ENCODE data around the gene CUL7. TPM values are rescaled to one million over a fixed set of nuclear protein-coding genes. Genes with fewer than 3 reads are reported as not detected.

Gene CUL7
- total and polyA plus RNA-seq, 10 of the 15 experiments (the other 5 are each of a cell fraction or from before 2014, with no cell fraction given), result 0.66 to 18.4 (median 10.9) TPM

DNA sequence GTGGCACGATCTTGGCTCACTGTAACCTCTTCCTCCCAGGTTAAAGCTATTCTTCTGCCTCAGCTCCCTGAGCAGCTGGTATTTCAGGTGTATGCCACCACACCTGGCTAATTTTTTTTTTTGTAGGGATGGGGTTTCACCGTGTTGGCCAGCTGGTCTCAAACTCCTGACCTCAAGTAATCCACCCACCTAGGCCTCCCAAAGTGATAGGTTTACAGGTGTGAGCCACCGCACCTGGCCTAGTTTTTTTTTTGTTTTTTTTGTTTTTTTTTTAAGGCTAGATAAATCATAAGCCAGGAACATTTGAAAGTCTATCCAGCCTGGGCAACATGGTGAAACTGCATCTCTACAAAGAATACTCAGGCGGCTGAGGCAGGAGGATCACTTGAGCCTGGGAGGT is 21.3 kb downstream of the CUL7 start:
- H3K9ac ChIP-seq (ENCODE audit: control insufficient read depth, insufficient read depth, low read length), result no peak overlapping the region
- no peaks in the 10 kb centered on the region for H3K79me2 ChIP-seq (ENCODE audit: control insufficient read depth, insufficient read depth, low read length)
- DNase-seq (ENCODE audit: low read depth, low spot score), result no peak
- in situ Hi-C loops (cut with MboI) (no loop called here), intact Hi-C loops (cut with micrococcal nuclease; ENCODE audit: unreplicated experiment) (no loop called here)
- no peak overlapping the region for H3K4me2 ChIP-seq (ENCODE audit: control insufficient read depth, insufficient read depth)
- no peak overlapping the region for H2AFZ ChIP-seq (ENCODE audit: control insufficient read depth, low read depth, low read length)
- no peaks in the 10 kb centered on the region for H3K9me3 ChIP-seq (replicated peaks; ENCODE audit: control insufficient read depth, insufficient read depth, low read length)
- TF ChIP-seq ATF3 (IDR thresholded peaks at IDR 0.05; ENCODE audit: borderline replicate concordance, extremely low read depth, low read depth, low read length), result no peak
- no peak for TF ChIP-seq TBL1XR1 (IDR thresholded peaks at IDR 0.05; ENCODE audit: low read depth, low read length)
- TF ChIP-seq USF2 (IDR thresholded peaks at IDR 0.05; ENCODE audit: borderline replicate concordance, low read depth, low read length), result no peak
- TF ChIP-seq RB1 (IDR thresholded peaks at IDR 0.05; ENCODE audit: borderline replicate concordance), result no peak
- no peak for TF ChIP-seq SRF (IDR thresholded peaks at IDR 0.05; ENCODE audit: low read depth in 2 of 2, low read length in 2 of 2)
- TF ChIP-seq RAD51 (IDR thresholded peaks at IDR 0.05), result no peak
- TF ChIP-seq, protein P1, sequence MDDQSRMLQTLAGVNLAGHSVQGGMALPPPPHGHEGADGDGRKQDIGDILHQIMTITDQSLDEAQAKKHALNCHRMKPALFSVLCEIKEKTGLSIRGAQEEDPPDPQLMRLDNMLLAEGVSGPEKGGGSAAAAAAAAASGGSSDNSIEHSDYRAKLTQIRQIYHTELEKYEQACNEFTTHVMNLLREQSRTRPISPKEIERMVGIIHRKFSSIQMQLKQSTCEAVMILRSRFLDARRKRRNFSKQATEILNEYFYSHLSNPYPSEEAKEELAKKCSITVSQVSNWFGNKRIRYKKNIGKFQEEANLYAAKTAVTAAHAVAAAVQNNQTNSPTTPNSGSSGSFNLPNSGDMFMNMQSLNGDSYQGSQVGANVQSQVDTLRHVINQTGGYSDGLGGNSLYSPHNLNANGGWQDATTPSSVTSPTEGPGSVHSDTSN (IDR thresholded peaks at IDR 0.05; ENCODE audit: insufficient replicate concordance, low read depth, low read length), result no peak
- no peak for TF ChIP-seq STAT3 (IDR thresholded peaks at IDR 0.05; ENCODE audit: low read depth, low read length)
- no peak for TF ChIP-seq MTA3 (IDR thresholded peaks at IDR 0.05; ENCODE audit: borderline replicate concordance, low read length)
- no peak for TF ChIP-seq CREB1 (IDR thresholded peaks at IDR 0.05; ENCODE audit: low read depth)
- TF ChIP-seq, protein P2, sequence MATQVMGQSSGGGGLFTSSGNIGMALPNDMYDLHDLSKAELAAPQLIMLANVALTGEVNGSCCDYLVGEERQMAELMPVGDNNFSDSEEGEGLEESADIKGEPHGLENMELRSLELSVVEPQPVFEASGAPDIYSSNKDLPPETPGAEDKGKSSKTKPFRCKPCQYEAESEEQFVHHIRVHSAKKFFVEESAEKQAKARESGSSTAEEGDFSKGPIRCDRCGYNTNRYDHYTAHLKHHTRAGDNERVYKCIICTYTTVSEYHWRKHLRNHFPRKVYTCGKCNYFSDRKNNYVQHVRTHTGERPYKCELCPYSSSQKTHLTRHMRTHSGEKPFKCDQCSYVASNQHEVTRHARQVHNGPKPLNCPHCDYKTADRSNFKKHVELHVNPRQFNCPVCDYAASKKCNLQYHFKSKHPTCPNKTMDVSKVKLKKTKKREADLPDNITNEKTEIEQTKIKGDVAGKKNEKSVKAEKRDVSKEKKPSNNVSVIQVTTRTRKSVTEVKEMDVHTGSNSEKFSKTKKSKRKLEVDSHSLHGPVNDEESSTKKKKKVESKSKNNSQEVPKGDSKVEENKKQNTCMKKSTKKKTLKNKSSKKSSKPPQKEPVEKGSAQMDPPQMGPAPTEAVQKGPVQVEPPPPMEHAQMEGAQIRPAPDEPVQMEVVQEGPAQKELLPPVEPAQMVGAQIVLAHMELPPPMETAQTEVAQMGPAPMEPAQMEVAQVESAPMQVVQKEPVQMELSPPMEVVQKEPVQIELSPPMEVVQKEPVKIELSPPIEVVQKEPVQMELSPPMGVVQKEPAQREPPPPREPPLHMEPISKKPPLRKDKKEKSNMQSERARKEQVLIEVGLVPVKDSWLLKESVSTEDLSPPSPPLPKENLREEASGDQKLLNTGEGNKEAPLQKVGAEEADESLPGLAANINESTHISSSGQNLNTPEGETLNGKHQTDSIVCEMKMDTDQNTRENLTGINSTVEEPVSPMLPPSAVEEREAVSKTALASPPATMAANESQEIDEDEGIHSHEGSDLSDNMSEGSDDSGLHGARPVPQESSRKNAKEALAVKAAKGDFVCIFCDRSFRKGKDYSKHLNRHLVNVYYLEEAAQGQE (IDR thresholded peaks at IDR 0.05; ENCODE audit: low read depth, low read length), result no peak
- no peak for TF ChIP-seq CEBPB (IDR thresholded peaks at IDR 0.05; ENCODE audit: borderline replicate concordance in 1 of 2, low read depth in 2 of 2, low read length in 2 of 2)
- H3K4me3 ChIP-seq, result no peak overlapping the region
- H3K36me3 ChIP-seq (ENCODE audit: control insufficient read depth in 2 of 2, insufficient read depth in 2 of 2, low read length in 1 of 2), result peaks cover 11 to 21% of the 10 kb centered on the region in 2 experiments
- no peak overlapping the region for H3K27ac ChIP-seq (ENCODE audit: control insufficient read depth, insufficient read depth)
- ChIA-PET CTCF (interaction anchor here (0.6 to 1.3 kb wide), 4 partner anchors 24 to 140 kb away, joined by 3 to 4 read pairs (median 3); no protein-coding TSS in a partner anchor), RAD21 (ENCODE audit: unreplicated experiment) (no interaction called here), SMC1A (ENCODE audit: uncharacterized antibody, unreplicated experiment) (interaction anchor here (0.7 to 1.4 kb wide), 2 partner anchors 110 to 292 kb away, joined by 3 to 4 read pairs; no protein-coding TSS in a partner anchor), POLR2A (interaction anchor here (0.8 to 1.4 kb wide), 2 partner anchors 10 to 214 kb away, joined by 3 to 4 read pairs; no protein-coding TSS in a partner anchor)
- no peak for ATAC-seq
- H4K20me1 ChIP-seq (ENCODE audit: control insufficient read depth, insufficient read depth), result no peaks in the 10 kb centered on the region
- 87% methylated on average over 4 of the region's 4 CpGs for whole genome bisulfite sequencing (ENCODE audit: insufficient coverage, insufficient replicate concordance, low lambda C conversion rate, missing lambda C conversion rate)
- FAIRE-seq, result no peak
- H3K27me3 ChIP-seq (replicated peaks in 1 of 2; ENCODE audit: control insufficient read depth in 2 of 2, insufficient read depth in 2 of 2, low read length in 1 of 2), result no peaks in the 10 kb centered on the region
- H3K4me1 ChIP-seq (ENCODE audit: control insufficient read depth, insufficient read depth, low read length), result no peaks in the 10 kb centered on the region
- no TSS peak for BruUV-seq (replicated peaks)

All from GM12878 (cell line).